ENCODE data around the gene ARSJ. TPM values are rescaled to one million over a fixed set of nuclear protein-coding genes. Genes with fewer than 3 reads are reported as not detected.

The ARSJ gene
- total and polyA plus RNA-seq, 2 of the 8 experiments (the other 6 are each of a cell fraction or from before 2014, with no cell fraction given) = 1.4 to 6.3 TPM

DNA sequence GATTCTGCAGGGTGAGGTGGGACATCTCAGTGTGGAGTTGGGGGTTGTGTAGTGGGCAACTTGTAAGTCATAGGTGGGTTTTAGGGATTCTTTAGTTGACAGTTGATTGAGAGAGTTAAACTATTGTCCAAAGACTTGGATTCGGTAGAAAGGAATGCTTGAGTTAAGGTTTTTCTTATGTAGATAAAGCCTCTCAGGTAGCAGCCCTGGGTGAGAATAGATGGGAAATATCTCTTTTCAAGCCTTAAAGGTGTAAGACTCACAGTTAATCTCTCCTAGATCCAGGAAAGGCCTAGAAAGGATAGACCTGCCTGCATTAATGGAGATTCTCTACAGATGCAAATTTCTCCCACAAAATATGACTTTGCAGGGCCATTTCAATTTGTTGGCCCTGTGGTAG is 108.4 kb downstream of the ARSJ start:
- H3K4ac ChIP-seq (replicated peaks; ENCODE audit: insufficient read length, low read depth, low read length) = no peak overlapping the region
- H3K79me2 ChIP-seq (ENCODE audit: control insufficient read depth in 1 of 2, insufficient read depth in 2 of 2, low read length in 2 of 2) = no peaks in the 10 kb centered on the region
- H3K4me1 ChIP-seq (replicated peaks in 1 of 4; ENCODE audit: control insufficient read depth in 3 of 4, insufficient read depth in 4 of 4, low read length in 3 of 4) = peaks cover 0 to 10% (median 6%) of the 10 kb centered on the region in 4 experiments; a peak in 6 of 7 replicates
- H3K14ac ChIP-seq (ENCODE audit: insufficient read length) = no peak overlapping the region
- ChIA-PET POLR2A (ENCODE audit: partially characterized antibody) (no interaction called here), CTCF (ENCODE audit: partially characterized antibody) (no interaction called here)
- peak overlapping the region; percentile 51 for H4K5ac ChIP-seq (ENCODE audit: insufficient read length, low read depth, low read length)
- H3K23ac ChIP-seq (ENCODE audit: insufficient read length) = no peak overlapping the region
- peak overlapping the region in 1 of 4 experiments; percentile 3; a peak in 1 of 8 replicates for H3K4me3 ChIP-seq (ENCODE audit: extremely low read depth in 1 of 4, insufficient read depth in 2 of 4, low read depth in 3 of 4, low read length in 4 of 4)
- WGBS, 2 experiments (ENCODE audit: extremely low coverage in 1 of 2, insufficient coverage in 1 of 2, insufficient read length in 1 of 2, insufficient replicate concordance in 2 of 2, low coverage in 1 of 2, low lambda C conversion rate in 2 of 2, missing lambda C conversion rate in 1 of 2) = 32% methylated on average over 1 of the region's 1 CpG; no CpG with 5 or more reads in 1 of the 2 experiments
- H3K9ac ChIP-seq (replicated peaks in 1 of 4; ENCODE audit: extremely low read depth in 1 of 4, low read depth in 3 of 4, low read length in 3 of 4) = no peak overlapping the region
- no peaks in the 10 kb centered on the region for H3K79me1 ChIP-seq (ENCODE audit: low read depth, low read length)
- no peak overlapping the region for H2BK120ac ChIP-seq (replicated peaks; ENCODE audit: low read depth, low read length)
- H2BK15ac ChIP-seq (ENCODE audit: low read length) = no peak overlapping the region
- H3K18ac ChIP-seq (ENCODE audit: extremely low read depth, low read length) = 0 out of 2 replicates have a peak overlapping the region, but pooled peaks have one; percentile 39
- no peaks in the 10 kb centered on the region for H3K23me2 ChIP-seq (ENCODE audit: low read depth, low read length)
- no peak overlapping the region for H3K56ac ChIP-seq (replicated peaks; ENCODE audit: insufficient read length, low read depth, low read length)
- no peak for DNase-seq (ENCODE audit: low read depth in 1 of 2, low spot score in 2 of 2)
- no peak for FAIRE-seq
- no peak overlapping the region for H4K91ac ChIP-seq (replicated peaks; ENCODE audit: insufficient read length, low read length)
- no peak overlapping the region for H2AK5ac ChIP-seq (ENCODE audit: low read depth, low read length)
- H2AFZ ChIP-seq (ENCODE audit: low read length) = no peak overlapping the region
- H2BK5ac ChIP-seq (ENCODE audit: low read depth, low read length) = no peak overlapping the region
- no peak overlapping the region for H2BK12ac ChIP-seq (ENCODE audit: low read depth, low read length)
- H3K4me2 ChIP-seq (ENCODE audit: insufficient read depth in 1 of 2, low read depth in 2 of 2, low read length in 2 of 2) = peak overlapping the region in 1 of 2 experiments; percentile 37; a peak in 2 of 4 replicates
- no peak overlapping the region for H2BK20ac ChIP-seq (ENCODE audit: low read length)
- no peaks in the 10 kb centered on the region for H4K20me1 ChIP-seq (replicated peaks in 1 of 2; ENCODE audit: control insufficient read depth in 1 of 2, insufficient read depth in 2 of 2, low read length in 2 of 2)
- no peaks in the 10 kb centered on the region for H3K9me3 ChIP-seq (ENCODE audit: insufficient read depth in 2 of 2, low read depth in 1 of 2, low read length in 1 of 2)
- H3K27ac ChIP-seq (ENCODE audit: low read depth, low read length) = no peak overlapping the region
- H3K36me3 ChIP-seq (ENCODE audit: control insufficient read depth in 2 of 4, insufficient read depth in 4 of 4, low read length in 3 of 4) = no peaks in the 10 kb centered on the region
- no peaks in the 10 kb centered on the region for H3K27me3 ChIP-seq (replicated peaks in 1 of 4; ENCODE audit: control insufficient read depth in 3 of 4, extremely low read depth in 1 of 4, insufficient read depth in 3 of 4, low read length in 3 of 4)
- no peak overlapping the region for H4K8ac ChIP-seq (ENCODE audit: extremely low read depth, insufficient read depth, low read length)
- TF ChIP-seq CEBPB (IDR thresholded peaks at IDR 0.05; ENCODE audit: low read depth, low read length) (no peak), RAD21 (IDR thresholded peaks at IDR 0.05 in 1 of 2, conservative IDR thresholded peaks at IDR 0.05 in 1 of 2; ENCODE audit: low read depth in 2 of 2, low read length in 2 of 2) (no peak), MAFK (IDR thresholded peaks at IDR 0.05; ENCODE audit: low read depth, low read length) (no peak), SP4 (IDR thresholded peaks at IDR 0.05; ENCODE audit: low read length) (no peak), NANOG (IDR thresholded peaks at IDR 0.05; ENCODE audit: insufficient read depth, low read depth, low read length, poor library complexity, severe bottlenecking) (no peak), RXRA (IDR thresholded peaks at IDR 0.05; ENCODE audit: insufficient read depth, low read depth, low read length) (no peak), POLR2A (IDR thresholded peaks at IDR 0.05; ENCODE audit: control extremely low read depth in 1 of 2, low read depth in 2 of 2, low read length in 2 of 2) (no peak), CBX8 (IDR thresholded peaks at IDR 0.05; ENCODE audit: borderline replicate concordance, low read depth, low read length) (no peak), POLR2AphosphoS5 (IDR thresholded peaks at IDR 0.05; ENCODE audit: low read depth, low read length) (no peak), ASH2L (IDR thresholded peaks at IDR 0.05; ENCODE audit: low read length) (no peak)
- TF ChIP-seq, protein P1, sequence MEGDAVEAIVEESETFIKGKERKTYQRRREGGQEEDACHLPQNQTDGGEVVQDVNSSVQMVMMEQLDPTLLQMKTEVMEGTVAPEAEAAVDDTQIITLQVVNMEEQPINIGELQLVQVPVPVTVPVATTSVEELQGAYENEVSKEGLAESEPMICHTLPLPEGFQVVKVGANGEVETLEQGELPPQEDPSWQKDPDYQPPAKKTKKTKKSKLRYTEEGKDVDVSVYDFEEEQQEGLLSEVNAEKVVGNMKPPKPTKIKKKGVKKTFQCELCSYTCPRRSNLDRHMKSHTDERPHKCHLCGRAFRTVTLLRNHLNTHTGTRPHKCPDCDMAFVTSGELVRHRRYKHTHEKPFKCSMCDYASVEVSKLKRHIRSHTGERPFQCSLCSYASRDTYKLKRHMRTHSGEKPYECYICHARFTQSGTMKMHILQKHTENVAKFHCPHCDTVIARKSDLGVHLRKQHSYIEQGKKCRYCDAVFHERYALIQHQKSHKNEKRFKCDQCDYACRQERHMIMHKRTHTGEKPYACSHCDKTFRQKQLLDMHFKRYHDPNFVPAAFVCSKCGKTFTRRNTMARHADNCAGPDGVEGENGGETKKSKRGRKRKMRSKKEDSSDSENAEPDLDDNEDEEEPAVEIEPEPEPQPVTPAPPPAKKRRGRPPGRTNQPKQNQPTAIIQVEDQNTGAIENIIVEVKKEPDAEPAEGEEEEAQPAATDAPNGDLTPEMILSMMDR (IDR thresholded peaks at IDR 0.05; ENCODE audit: control extremely low read depth in 1 of 3, insufficient read depth in 1 of 3, low read depth in 1 of 3, low read length in 3 of 3) = no peak

Measured in H1 (cell line).